ENCODE results near the gene KRT7. TPM values are rescaled to one million over a fixed set of nuclear protein-coding genes. Genes with fewer than 3 reads are reported as not detected.

Gene KRT7
- total RNA-seq, 4 donors from 2014 or later: 2.4 to 4.0 (median 3.7) TPM

DNA sequence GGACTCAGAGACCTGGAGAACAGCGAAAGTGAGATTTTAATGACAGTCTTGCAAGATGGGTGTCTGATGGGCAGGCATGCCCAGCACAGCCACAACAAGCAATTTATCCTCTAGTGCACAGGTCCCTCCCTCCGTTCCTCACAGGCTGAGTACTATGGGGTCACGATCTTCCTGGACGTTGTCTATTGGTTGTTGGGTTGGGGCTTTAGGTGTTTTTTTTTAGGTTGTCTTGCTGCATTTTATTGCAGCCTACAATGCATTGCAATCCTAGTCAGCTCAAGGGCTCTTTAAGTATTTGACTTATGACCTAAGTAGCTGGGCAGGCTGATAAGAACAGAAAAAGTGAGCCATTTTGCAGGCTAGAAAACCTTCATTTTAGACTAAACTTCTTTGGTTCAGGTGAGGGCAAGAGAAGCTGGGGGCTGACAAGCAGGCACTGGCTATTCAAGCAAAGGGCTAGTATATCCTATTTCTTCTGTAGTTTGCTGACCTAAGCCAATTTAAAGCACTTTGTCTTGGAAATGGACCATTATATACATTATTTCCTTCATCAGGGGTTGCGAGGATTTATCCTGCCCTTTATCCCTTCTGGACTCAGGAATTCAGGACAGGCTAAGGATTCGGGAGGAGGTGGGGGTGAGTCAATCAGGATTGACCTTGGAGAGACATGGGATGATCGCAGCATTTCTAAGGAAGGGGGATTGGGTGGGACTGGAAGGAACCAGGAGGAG, 6.0 kb downstream of the KRT7 start:
- TF ChIP-seq, protein P1, sequence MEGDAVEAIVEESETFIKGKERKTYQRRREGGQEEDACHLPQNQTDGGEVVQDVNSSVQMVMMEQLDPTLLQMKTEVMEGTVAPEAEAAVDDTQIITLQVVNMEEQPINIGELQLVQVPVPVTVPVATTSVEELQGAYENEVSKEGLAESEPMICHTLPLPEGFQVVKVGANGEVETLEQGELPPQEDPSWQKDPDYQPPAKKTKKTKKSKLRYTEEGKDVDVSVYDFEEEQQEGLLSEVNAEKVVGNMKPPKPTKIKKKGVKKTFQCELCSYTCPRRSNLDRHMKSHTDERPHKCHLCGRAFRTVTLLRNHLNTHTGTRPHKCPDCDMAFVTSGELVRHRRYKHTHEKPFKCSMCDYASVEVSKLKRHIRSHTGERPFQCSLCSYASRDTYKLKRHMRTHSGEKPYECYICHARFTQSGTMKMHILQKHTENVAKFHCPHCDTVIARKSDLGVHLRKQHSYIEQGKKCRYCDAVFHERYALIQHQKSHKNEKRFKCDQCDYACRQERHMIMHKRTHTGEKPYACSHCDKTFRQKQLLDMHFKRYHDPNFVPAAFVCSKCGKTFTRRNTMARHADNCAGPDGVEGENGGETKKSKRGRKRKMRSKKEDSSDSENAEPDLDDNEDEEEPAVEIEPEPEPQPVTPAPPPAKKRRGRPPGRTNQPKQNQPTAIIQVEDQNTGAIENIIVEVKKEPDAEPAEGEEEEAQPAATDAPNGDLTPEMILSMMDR (IDR thresholded peaks at IDR 0.05; ENCODE audit: low read depth): no peak

DNA sequence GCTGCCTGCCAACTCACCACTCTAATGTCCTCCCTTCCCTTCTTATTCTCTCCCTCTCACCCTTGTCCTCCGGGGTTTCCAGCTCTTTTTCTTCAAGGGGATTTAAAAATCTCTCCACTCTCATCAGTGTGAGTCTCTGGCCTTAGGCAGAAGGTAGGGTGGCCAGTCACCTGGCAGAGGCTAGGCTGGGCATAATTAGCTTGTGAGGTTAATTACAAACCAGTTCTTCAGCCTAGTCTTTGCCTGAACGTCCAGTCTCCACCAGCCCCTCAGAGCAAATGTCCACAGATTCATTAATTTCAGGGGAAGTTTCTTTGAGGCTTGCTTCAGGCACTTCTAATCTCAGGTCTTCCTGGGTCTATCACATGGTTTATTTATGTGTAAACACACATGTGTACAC, 6.7 kb downstream of the KRT7 start:
- TF ChIP-seq, protein P1 (IDR thresholded peaks at IDR 0.05; ENCODE audit: low read depth): no peak

DNA sequence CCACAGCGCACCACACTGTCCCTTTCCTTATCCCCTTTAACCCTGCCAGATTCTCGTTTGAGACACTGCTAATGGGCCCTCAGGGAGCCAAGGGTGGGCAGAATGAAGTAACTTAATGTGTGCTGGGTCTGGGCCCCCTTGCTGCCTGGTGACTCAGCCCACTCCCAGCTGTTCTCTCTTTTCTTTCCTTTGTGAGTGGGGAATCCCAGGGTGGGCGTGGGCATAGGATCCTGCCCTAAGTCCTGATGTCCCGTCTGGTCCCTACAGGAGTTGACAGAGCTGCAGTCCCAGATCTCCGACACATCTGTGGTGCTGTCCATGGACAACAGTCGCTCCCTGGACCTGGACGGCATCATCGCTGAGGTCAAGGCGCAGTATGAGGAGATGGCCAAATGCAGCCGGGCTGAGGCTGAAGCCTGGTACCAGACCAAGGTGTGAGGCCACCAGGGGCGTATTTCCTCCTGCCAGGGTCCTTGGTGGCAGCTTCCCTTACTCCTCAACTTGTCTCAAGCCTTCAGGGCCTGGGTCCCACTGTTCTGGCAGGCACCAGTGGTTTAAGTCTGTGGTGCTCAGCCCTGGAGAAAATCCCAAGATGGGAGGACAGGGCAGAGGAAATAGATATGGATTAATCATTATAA, 8.3 kb downstream of the KRT7 start:
- TF ChIP-seq, protein P1 (IDR thresholded peaks at IDR 0.05; ENCODE audit: low read depth): no peak

DNA sequence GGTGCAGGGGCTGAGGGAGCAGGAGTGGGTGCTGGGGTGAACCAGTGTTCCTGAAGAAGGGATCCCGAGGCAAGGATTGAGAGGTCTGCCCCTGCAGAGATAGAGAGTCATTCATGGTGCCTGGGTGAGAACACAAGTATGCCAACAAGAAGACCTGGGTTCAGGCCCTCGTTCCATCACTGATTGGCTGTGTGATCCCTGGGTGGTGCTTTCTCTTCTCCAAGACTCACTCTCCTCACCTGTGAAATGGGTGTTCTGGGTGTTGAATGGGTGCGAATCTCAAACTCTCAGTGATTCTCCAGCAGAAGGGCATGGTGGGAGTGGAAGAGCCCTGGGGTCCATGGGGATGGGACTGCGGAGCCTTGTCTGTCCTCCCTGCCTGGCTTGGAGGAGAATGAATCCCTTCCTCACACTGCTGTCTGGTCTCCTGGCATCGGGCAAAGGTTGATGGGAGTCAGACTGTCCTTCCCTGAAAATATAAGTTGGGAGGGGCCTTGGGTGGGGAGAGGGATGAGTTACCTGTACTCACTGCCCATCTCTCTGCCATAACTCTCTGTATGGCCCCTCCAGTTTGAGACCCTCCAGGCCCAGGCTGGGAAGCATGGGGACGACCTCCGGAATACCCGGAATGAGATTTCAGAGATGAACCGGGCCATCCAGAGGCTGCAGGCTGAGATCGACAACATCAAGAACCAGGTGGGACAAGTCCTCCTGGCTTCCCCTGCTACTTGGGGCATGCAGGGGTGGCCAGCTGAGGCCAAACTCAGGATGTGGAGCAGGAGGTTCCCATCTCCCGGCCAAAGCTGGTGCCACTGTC, 9.6 kb downstream of the KRT7 start:
- TF ChIP-seq, protein P1 (IDR thresholded peaks at IDR 0.05; ENCODE audit: low read depth): no peak

DNA sequence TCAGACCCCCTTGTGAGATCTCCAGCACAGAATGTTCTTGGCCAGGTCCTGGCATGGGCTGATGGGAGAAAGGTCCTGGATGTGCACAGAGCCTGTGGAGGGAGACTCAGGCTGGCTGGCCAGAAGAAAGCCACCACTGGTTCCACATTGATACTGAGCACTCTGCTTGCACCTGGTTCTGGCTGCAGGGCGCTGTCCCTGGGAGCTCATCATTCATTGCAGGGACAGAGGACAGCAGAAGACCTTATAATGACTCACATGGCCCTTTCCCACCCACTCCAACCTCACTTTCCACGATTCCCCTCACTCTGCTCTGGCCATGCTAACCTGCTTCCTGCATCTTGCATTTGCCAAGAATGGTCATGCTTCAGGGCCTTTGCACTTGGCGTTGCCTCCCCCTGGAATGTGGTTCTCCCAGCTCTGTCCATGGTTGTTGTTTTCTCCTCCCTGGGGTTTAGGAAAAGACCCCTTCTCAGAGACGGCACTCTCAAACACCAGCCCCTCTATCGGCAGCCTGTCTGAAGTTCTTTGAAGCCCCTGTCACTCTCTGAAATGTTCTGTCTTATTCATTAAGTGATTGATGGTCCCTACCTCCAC, 10.3 kb downstream of the KRT7 start:
- TF ChIP-seq, protein P1 (IDR thresholded peaks at IDR 0.05; ENCODE audit: low read depth): no peak

DNA sequence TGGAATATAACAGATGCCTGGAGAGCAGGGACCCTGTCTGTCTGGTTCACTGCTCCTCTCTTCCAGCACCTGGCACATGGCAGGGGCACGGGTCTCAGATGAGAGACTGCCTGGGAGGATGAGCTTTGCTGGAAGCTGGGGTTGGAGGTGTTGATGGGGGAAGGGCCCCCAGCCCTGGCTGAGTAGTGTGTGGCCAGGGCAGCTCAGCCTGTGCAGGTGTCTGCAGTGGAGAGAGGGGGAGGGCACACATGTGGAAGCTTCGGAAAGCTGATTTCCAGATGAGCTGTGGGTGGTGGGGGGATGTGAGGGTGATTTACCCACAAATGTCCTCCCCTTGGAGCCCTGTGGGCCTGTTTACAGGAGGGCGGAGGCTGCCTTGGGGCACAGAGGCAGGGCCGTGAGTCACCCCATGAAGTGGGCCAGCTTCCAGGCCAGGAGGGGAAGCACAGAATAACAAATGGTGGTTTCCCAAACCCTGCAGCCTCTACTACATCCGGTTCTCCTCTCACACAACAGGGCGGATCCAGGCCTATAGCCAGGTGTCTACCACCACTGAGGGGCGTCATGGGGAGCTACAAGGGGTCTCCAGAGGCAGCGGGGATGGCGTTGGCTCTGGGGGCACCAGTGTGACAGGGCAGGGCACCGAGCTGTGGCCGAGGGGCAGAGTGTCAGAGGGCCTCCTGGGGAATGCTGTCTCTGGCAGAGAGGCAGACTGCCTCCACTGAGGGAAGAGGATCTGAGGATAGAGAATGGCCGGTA, 11.0 kb downstream of the KRT7 start:
- TF ChIP-seq, protein P1 (IDR thresholded peaks at IDR 0.05; ENCODE audit: low read depth): no peak

All from subcutaneous adipose tissue (tissue), 4 donors.